Hepatocyte (in vitro differentiated cells): ENCODE results near the gene MRTFB.

Experiments
- EZH2phosphoT487 ChIP-seq: fragments of 200-600 bp; sonication (generic); IDR thresholded peaks from one replicate; pipeline ENCODE4 v1.6.1; 2018; ENCODE audit warnings: antibody characterized with exemption, mild to moderate bottlenecking, low read depth, moderate library complexity; ENCODE audit not compliant: unreplicated experiment, severe bottlenecking
- TF ChIP-seq, protein P1 (sequence below): fragments of 200-600 bp; sonication (generic); IDR thresholded peaks from 2 replicates; pipeline ENCODE4 v1.5.1; 2016; ENCODE audit warnings: antibody characterized with exemption, mild to moderate bottlenecking; ENCODE audit not compliant: poor library complexity

- no peak for TF ChIP-seq EZH2phosphoT487
- TF ChIP-seq, protein P1, sequence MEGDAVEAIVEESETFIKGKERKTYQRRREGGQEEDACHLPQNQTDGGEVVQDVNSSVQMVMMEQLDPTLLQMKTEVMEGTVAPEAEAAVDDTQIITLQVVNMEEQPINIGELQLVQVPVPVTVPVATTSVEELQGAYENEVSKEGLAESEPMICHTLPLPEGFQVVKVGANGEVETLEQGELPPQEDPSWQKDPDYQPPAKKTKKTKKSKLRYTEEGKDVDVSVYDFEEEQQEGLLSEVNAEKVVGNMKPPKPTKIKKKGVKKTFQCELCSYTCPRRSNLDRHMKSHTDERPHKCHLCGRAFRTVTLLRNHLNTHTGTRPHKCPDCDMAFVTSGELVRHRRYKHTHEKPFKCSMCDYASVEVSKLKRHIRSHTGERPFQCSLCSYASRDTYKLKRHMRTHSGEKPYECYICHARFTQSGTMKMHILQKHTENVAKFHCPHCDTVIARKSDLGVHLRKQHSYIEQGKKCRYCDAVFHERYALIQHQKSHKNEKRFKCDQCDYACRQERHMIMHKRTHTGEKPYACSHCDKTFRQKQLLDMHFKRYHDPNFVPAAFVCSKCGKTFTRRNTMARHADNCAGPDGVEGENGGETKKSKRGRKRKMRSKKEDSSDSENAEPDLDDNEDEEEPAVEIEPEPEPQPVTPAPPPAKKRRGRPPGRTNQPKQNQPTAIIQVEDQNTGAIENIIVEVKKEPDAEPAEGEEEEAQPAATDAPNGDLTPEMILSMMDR = no peak
Observed at GRCh38 chr16:14086477-14086876, 15.4 kb downstream of the MRTFB start.
